ENCODE measurements around the gene DONSON. TPM values are rescaled to one million over a fixed set of nuclear protein-coding genes. Genes with fewer than 3 reads are reported as not detected.

Gene DONSON
- total and polyA plus RNA-seq, 4 donors, result 5.3 to 11.6 (median 8.0) TPM

DNA sequence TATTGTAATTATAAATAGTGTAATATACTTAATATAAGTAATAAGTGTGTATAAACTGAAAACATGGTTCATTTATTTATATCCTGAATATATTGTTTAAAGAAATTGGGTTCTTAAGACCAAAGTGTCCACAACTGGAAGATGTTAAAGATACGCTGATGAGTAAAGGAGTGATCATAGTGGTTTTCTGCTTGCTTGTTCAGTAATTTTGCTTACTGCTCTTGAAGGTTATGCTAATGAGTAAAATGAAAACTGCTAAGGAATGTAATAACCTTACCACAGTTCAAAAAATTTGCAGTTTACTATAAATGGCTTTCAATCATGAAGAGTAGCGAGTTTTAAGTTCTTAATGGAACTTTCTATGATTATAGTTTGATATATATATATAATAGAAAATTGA is 22.0 kb downstream of the DONSON start:
- Histone ChIP-seq H3K9ac (ENCODE audit: insufficient read depth in 1 of 2, low read length in 2 of 2) (no peak overlapping the region), H3K27ac (ENCODE audit: low read depth in 1 of 2, low read length in 1 of 2) (no peak overlapping the region), H3K4me1 (ENCODE audit: control insufficient read depth in 5 of 5, insufficient read depth in 5 of 5, low read length in 5 of 5) (no peaks in the 10 kb centered on the region), H3K4me3 (no peak overlapping the region), H3K27me3 (ENCODE audit: control insufficient read depth in 3 of 3, insufficient read depth in 3 of 3, low read length in 2 of 3) (no peaks in the 10 kb centered on the region), H3K9me3 (ENCODE audit: control insufficient read depth in 4 of 4, insufficient read depth in 3 of 4, low read length in 3 of 4) (no peaks in the 10 kb centered on the region), H3K36me3 (ENCODE audit: control insufficient read depth in 4 of 4, insufficient read depth in 4 of 4, low read length in 4 of 4) (peaks cover 9 to 51% (median 19%) of the 10 kb centered on the region in 4 donors)
- TF ChIP-seq, protein P1, sequence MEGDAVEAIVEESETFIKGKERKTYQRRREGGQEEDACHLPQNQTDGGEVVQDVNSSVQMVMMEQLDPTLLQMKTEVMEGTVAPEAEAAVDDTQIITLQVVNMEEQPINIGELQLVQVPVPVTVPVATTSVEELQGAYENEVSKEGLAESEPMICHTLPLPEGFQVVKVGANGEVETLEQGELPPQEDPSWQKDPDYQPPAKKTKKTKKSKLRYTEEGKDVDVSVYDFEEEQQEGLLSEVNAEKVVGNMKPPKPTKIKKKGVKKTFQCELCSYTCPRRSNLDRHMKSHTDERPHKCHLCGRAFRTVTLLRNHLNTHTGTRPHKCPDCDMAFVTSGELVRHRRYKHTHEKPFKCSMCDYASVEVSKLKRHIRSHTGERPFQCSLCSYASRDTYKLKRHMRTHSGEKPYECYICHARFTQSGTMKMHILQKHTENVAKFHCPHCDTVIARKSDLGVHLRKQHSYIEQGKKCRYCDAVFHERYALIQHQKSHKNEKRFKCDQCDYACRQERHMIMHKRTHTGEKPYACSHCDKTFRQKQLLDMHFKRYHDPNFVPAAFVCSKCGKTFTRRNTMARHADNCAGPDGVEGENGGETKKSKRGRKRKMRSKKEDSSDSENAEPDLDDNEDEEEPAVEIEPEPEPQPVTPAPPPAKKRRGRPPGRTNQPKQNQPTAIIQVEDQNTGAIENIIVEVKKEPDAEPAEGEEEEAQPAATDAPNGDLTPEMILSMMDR (IDR thresholded peaks at IDR 0.05; ENCODE audit: control extremely low read depth, extremely low read depth), result no peak
- DNase-seq, result no peak
- WGBS, 2 donors, result 96 to 98% methylated on average over 2 of the region's 2 CpGs
- no peak for ATAC-seq (ENCODE audit: insufficient read depth, low FRiP score)

DNA sequence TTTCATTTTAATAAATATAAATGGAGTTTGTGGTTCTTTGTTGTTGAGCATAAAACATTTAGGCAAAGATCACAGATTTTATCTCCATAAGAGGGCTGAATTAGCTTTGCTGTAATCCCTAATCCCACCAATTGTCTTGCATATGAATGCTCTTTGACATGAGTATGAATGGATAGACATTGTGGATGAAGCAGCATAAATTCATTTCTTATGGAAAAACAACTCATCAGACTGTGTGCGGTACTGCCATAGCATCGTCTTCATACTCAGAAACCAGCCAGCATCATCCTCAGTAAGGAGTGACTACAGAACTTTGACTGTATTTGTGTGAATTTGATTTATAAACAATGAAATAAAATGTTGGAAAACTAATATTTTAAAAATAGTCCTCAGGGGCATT is 26.1 kb downstream of the DONSON start:
- H3K9ac ChIP-seq (ENCODE audit: insufficient read depth in 1 of 2, low read length in 2 of 2), result no peak overlapping the region
- no peak for DNase-seq
- TF ChIP-seq, protein P1 (IDR thresholded peaks at IDR 0.05; ENCODE audit: control extremely low read depth, extremely low read depth), result no peak
- peaks cover 0 to 4% (median 0%) of the 10 kb centered on the region in 5 donors for H3K4me1 ChIP-seq (ENCODE audit: control insufficient read depth in 5 of 5, insufficient read depth in 5 of 5, low read length in 5 of 5)
- no peaks in the 10 kb centered on the region for H3K9me3 ChIP-seq (ENCODE audit: control insufficient read depth in 4 of 4, insufficient read depth in 3 of 4, low read length in 3 of 4)
- peaks cover 10 to 65% (median 35%) of the 10 kb centered on the region in 4 donors for H3K36me3 ChIP-seq (ENCODE audit: control insufficient read depth in 4 of 4, insufficient read depth in 4 of 4, low read length in 4 of 4)
- ATAC-seq (ENCODE audit: insufficient read depth, low FRiP score), result no peak
- no peak overlapping the region for H3K27ac ChIP-seq (ENCODE audit: low read depth in 1 of 2, low read length in 1 of 2)
- H3K27me3 ChIP-seq (ENCODE audit: control insufficient read depth in 3 of 3, insufficient read depth in 3 of 3, low read length in 2 of 3), result no peaks in the 10 kb centered on the region
- H3K4me3 ChIP-seq, result no peak overlapping the region
- 98% methylated on average over 2 of the region's 2 CpGs for WGBS, 2 donors

DNA sequence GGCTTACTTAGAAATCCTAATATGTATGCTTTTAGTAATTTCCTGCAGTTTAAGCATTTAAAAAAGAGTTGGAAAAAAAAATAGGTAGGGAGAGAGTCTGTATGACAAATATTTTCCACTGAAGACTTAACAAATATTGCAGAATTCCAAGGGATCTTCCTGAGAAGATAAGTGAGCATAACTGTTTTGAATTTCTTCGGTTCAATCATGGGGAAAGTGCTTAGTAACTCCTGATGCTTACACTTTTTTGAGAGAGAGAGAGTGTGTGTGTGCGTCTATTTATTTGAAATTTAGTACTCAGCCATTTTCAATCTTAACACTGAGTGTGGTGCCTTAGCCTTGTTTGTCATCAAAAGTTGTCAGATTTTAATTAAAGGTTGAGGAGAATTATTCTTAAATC is 27.1 kb downstream of the DONSON start:
- no peaks in the 10 kb centered on the region for H3K9me3 ChIP-seq (ENCODE audit: control insufficient read depth in 4 of 4, insufficient read depth in 3 of 4, low read length in 3 of 4)
- DNase-seq, result no peak
- peaks cover 0 to 4% (median 0%) of the 10 kb centered on the region in 5 donors for H3K4me1 ChIP-seq (ENCODE audit: control insufficient read depth in 5 of 5, insufficient read depth in 5 of 5, low read length in 5 of 5)
- no peak overlapping the region for H3K4me3 ChIP-seq
- no peak for ATAC-seq (ENCODE audit: insufficient read depth, low FRiP score)
- peaks cover 14 to 63% (median 38%) of the 10 kb centered on the region in 4 donors for H3K36me3 ChIP-seq (ENCODE audit: control insufficient read depth in 4 of 4, insufficient read depth in 4 of 4, low read length in 4 of 4)
- 89 to 94% methylated on average over 2 of the region's 2 CpGs for WGBS, 2 donors
- TF ChIP-seq, protein P1 (IDR thresholded peaks at IDR 0.05; ENCODE audit: control extremely low read depth, extremely low read depth), result no peak
- H3K9ac ChIP-seq (ENCODE audit: insufficient read depth in 1 of 2, low read length in 2 of 2), result no peak overlapping the region
- H3K27ac ChIP-seq (ENCODE audit: low read depth in 1 of 2, low read length in 1 of 2), result no peak overlapping the region
- no peaks in the 10 kb centered on the region for H3K27me3 ChIP-seq (ENCODE audit: control insufficient read depth in 3 of 3, insufficient read depth in 3 of 3, low read length in 2 of 3)

DNA sequence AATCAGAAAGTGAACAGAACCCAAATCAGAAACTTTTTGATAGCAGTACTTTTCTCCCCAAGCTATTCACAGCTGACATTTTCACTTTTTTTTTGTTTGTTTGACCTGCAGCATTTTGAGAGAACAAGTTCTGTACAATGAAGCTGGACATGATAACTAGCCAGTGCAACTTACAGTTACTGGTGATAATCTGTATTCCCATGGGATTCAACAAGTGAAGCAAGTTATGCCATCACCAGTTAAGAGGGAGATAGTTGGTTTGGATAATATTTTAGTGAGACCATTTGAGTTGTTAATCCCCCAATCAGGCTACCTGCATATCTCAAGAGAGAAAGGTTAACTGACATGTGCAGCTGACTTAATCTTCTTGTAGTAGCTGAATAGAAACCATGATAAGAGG is 27.5 kb downstream of the DONSON start:
- Histone ChIP-seq H3K27me3 (ENCODE audit: control insufficient read depth in 3 of 3, insufficient read depth in 3 of 3, low read length in 2 of 3) (no peaks in the 10 kb centered on the region), H3K4me1 (ENCODE audit: control insufficient read depth in 5 of 5, insufficient read depth in 5 of 5, low read length in 5 of 5) (peaks cover 0 to 4% (median 0%) of the 10 kb centered on the region in 5 donors), H3K36me3 (ENCODE audit: control insufficient read depth in 4 of 4, insufficient read depth in 4 of 4, low read length in 4 of 4) (peaks cover 14 to 66% (median 38%) of the 10 kb centered on the region in 4 donors), H3K27ac (ENCODE audit: low read depth in 1 of 2, low read length in 1 of 2) (peak overlapping the region in 1 of 2 donors; percentile 33), H3K9me3 (ENCODE audit: control insufficient read depth in 4 of 4, insufficient read depth in 3 of 4, low read length in 3 of 4) (no peaks in the 10 kb centered on the region), H3K9ac (ENCODE audit: insufficient read depth in 1 of 2, low read length in 2 of 2) (no peak overlapping the region), H3K4me3 (no peak overlapping the region)
- ATAC-seq (ENCODE audit: insufficient read depth, low FRiP score) (no peak), DNase-seq (no peak)
- TF ChIP-seq, protein P1 (IDR thresholded peaks at IDR 0.05; ENCODE audit: control extremely low read depth, extremely low read depth), result no peak
